IMR-90 (cell line): ENCODE measurements around the gene SLIT1. TPM values are rescaled to one million over a fixed set of nuclear protein-coding genes. Genes with fewer than 3 reads are reported as not detected.

Experiments used
- ATAC-seq: fragments of 200-7000 bp; cut with Tn5 transposase; 2 replicates; pipeline ENCODE4 v1.9.1; 2020; ENCODE audit warnings: low read depth, mild to moderate bottlenecking, moderate library complexity
- BruUV-seq: library from RNA; stranded (reverse); fragments of 400-500 nt; replicated peaks from 2 replicates; lab custom pipeline; 2021; lab: Mats Ljungman, UMichigan
- CTCF ChIA-PET: fragments of 300-600 bp; formaldehyde crosslinking; extraction: SDS; loops from one replicate; lab custom pipeline; 2021; ENCODE audit warnings: antibody characterized with exemption; lab: Yijun Ruan, JAX
- POLR2A ChIA-PET: fragments of 300-600 bp; sonication (Branson Sonifier 250); formaldehyde crosslinking; loops from one replicate; lab custom pipeline; 2022; ENCODE audit warnings: antibody characterized with exemption; ENCODE audit not compliant: unreplicated experiment; lab: Charles Lee
- DNase-seq: peaks from one replicate; pipeline ENCODE4 v3.0.0; 2013
- H2AFZ ChIP-seq: replicated peaks from 2 replicates; pipeline ENCODE3; 2013; ENCODE audit warnings: low read length, mild to moderate bottlenecking; ENCODE audit not compliant: poor library complexity
- H2AK5ac ChIP-seq: 2 replicates; pipeline ENCODE4 v1.6.1; 2013; ENCODE audit warnings: low read depth, low read length, inconsistent platforms
- H2AK9ac ChIP-seq: replicated peaks from 2 replicates; pipeline ENCODE3; 2013; ENCODE audit warnings: mild to moderate bottlenecking, low read depth, low read length, moderate library complexity; ENCODE audit not compliant: poor library complexity
- H2BK120ac ChIP-seq: 2 replicates; pipeline ENCODE4 v1.6.1; 2013; ENCODE audit warnings: low read depth, low read length, inconsistent platforms
- H2BK15ac ChIP-seq: 3 replicates; pipeline ENCODE4 v1.6.1; 2013; ENCODE audit warnings: low read depth, low read length, inconsistent platforms
- H2BK20ac ChIP-seq: 2 replicates; pipeline ENCODE4 v1.6.1; 2013; ENCODE audit warnings: low read depth, mild to moderate bottlenecking, inconsistent platforms, low read length, moderate library complexity
- H2BK5ac ChIP-seq: 2 replicates; pipeline ENCODE4 v1.6.1; 2013; ENCODE audit warnings: mild to moderate bottlenecking, low read depth, low read length, inconsistent platforms; ENCODE audit not compliant: poor library complexity, severe bottlenecking
- H3K14ac ChIP-seq: replicated peaks from 2 replicates; pipeline ENCODE4 v1.6.1; 2013; ENCODE audit warnings: low read depth, low read length, inconsistent platforms
- H3K18ac ChIP-seq: 2 replicates; pipeline ENCODE4 v1.6.1; 2013; ENCODE audit warnings: low read depth, low read length, control low read depth
- H3K23ac ChIP-seq: 2 replicates; pipeline ENCODE4 v1.6.1; 2013; ENCODE audit warnings: low read depth, low read length, inconsistent platforms
- H3K27ac ChIP-seq: 2 replicates; pipeline ENCODE4 v1.5.1; 2013; ENCODE audit warnings: mild to moderate bottlenecking, control low read depth, low read length; ENCODE audit not compliant: insufficient read depth
- H3K27me3 ChIP-seq: 2 replicates; pipeline ENCODE4 v1.6.1; 2013; ENCODE audit warnings: low read length; ENCODE audit not compliant: control insufficient read depth, insufficient read depth
- H3K36me3 ChIP-seq: 2 replicates; pipeline ENCODE4 v1.6.1; 2013; ENCODE audit warnings: low read length, mixed read lengths; ENCODE audit not compliant: control insufficient read depth, insufficient read depth
- H3K4ac ChIP-seq: 2 replicates; pipeline ENCODE4 v1.6.1; 2013; ENCODE audit warnings: low read depth, low read length, inconsistent platforms
- H3K4me1 ChIP-seq: 2 replicates; pipeline ENCODE4 v1.6.1; 2013; ENCODE audit warnings: low read length, mixed read lengths; ENCODE audit not compliant: control insufficient read depth, insufficient read depth
- H3K4me2 ChIP-seq: 2 replicates; pipeline ENCODE4 v1.6.1; 2013; ENCODE audit warnings: low read depth, mild to moderate bottlenecking, control low read depth, low read length, moderate library complexity
- H3K4me3 ChIP-seq: 2 replicates; pipeline ENCODE4 v1.5.1; 2013; ENCODE audit warnings: low read depth, mild to moderate bottlenecking, control low read depth, low read length, moderate library complexity; ENCODE audit not compliant: insufficient read depth
- H3K56ac ChIP-seq: 2 replicates; pipeline ENCODE4 v1.6.1; 2013; ENCODE audit warnings: low read length, inconsistent platforms; ENCODE audit not compliant: insufficient read depth; ENCODE audit errors: extremely low read depth
- H3K79me1 ChIP-seq, 2 experiments: 2 replicates each; pipeline ENCODE4 v1.6.1; 2013; ENCODE audit warnings: low read length in 2 of 2, inconsistent platforms in 1 of 2, low read depth in 1 of 2
- H3K9ac ChIP-seq: 2 replicates; pipeline ENCODE4 v1.6.1; 2013; ENCODE audit warnings: low read depth, low read length, control low read depth
- H3K9me1 ChIP-seq: 2 replicates; pipeline ENCODE4 v1.6.1; 2013; ENCODE audit warnings: low read length, inconsistent platforms; ENCODE audit not compliant: insufficient read depth
- H3K9me3 ChIP-seq: 2 replicates; pipeline ENCODE4 v1.6.1; 2013; ENCODE audit warnings: low read length; ENCODE audit not compliant: control insufficient read depth, insufficient read depth
- H4K20me1 ChIP-seq: 2 replicates; pipeline ENCODE4 v1.6.1; 2013; ENCODE audit warnings: low read length, inconsistent platforms; ENCODE audit not compliant: insufficient read depth
- H4K5ac ChIP-seq: 2 replicates; pipeline ENCODE4 v1.6.1; 2013; ENCODE audit warnings: mild to moderate bottlenecking, low read depth, low read length, control low read depth
- H4K8ac ChIP-seq, 2 experiments: 2 replicates each; pipeline ENCODE4 v1.6.1; 2013; ENCODE audit warnings: low read depth in 2 of 2, low read length in 2 of 2, control low read depth in 1 of 2, inconsistent platforms in 1 of 2
- H4K91ac ChIP-seq: 2 replicates; pipeline ENCODE4 v1.6.1; 2013; ENCODE audit warnings: low read depth, low read length, inconsistent platforms; ENCODE audit not compliant: insufficient read depth
- BHLHE40 ChIP-seq: fragments of 150-350 bp; IDR thresholded peaks from 2 replicates; pipeline ENCODE4 v1.6.1; 2016; ENCODE audit warnings: mild to moderate bottlenecking, low read depth, low read length
- ELK1 ChIP-seq: fragments of 150-350 bp; IDR thresholded peaks from 2 replicates; pipeline ENCODE4 v1.6.1; 2016; ENCODE audit warnings: low read depth, mild to moderate bottlenecking, low read length, moderate library complexity, borderline replicate concordance
- FOS ChIP-seq: fragments of 150-350 bp; IDR thresholded peaks from 2 replicates; pipeline ENCODE4 v1.6.1; 2016; ENCODE audit warnings: low read depth, low read length
- MAZ ChIP-seq: IDR thresholded peaks from 2 replicates; pipeline ENCODE4 v1.6.1; 2012; ENCODE audit warnings: low read depth, mild to moderate bottlenecking, low read length, improper control_type of control experiment, moderate library complexity, borderline replicate concordance
- MXI1 ChIP-seq: IDR thresholded peaks from 2 replicates; pipeline ENCODE4 v1.6.1; 2012; ENCODE audit warnings: low read depth, mild to moderate bottlenecking, low read length, moderate library complexity, borderline replicate concordance
- NFE2L2 ChIP-seq: fragments of 150-350 bp; IDR thresholded peaks from 2 replicates; pipeline ENCODE4 v1.6.1; 2016; ENCODE audit warnings: low read depth, mild to moderate bottlenecking, low read length
- SMC3 ChIP-seq: fragments of 150-350 bp; IDR thresholded peaks from 2 replicates; pipeline ENCODE4 v1.6.1; 2016; ENCODE audit warnings: low read depth, mild to moderate bottlenecking, antibody characterized with exemption, low read length, moderate library complexity
- WGBS, 2 experiments: methylation state at CpG; one replicate each; pipeline versions ENCODE4 v1.1.5 to v1.1.7; 2013; ENCODE audit warnings: missing lambda C conversion rate in 2 of 2; ENCODE audit not compliant: insufficient read length in 1 of 2; ENCODE audit errors: extremely low coverage in 2 of 2; 5-methylcytosine and 5-hydroxymethylcytosine counted together
- dilution Hi-C: fragments of 300-500 bp; cut with HindIII; formaldehyde crosslinking; loops from one replicate; pipeline ENCODE4 v1.14.3; 2018; ENCODE audit warnings: low sequenced_read_pairs; ENCODE audit not compliant: unreplicated experiment
- in situ Hi-C: fragments of 300-500 bp; cut with MboI; formaldehyde crosslinking; loops from 3 replicates; pipeline ENCODE4 v1.14.3; 2019; ENCODE audit warnings: low sequenced_read_pairs, inconsistent platforms, mixed read lengths
- intact Hi-C: fragments of 100-400 bp; cut with micrococcal nuclease; formaldehyde crosslinking; loops from 2 replicates; pipeline ENCODE4 v1.10.0; 2022
- polyA plus RNA-seq, 3 experiments: library from polyadenylated mRNA; depleted of rRNA; stranded (reverse); fragments of >200 nt; gene quantifications; 2 replicates each; pipeline ENCODE4 v1.2.3, GENCODE V29; 2012; ENCODE audit warnings: low replicate concordance in 1 of 3
- total RNA-seq: library from RNA; depleted of rRNA; stranded (reverse); fragments of >200 nt; gene quantifications from 2 replicates; pipeline ENCODE4 v1.2.3, GENCODE V29; 2012
- TF ChIP-seq, protein P1 (sequence below): fragments of 150-350 bp; IDR thresholded peaks from 2 replicates; pipeline ENCODE4 v1.6.1; 2017; ENCODE audit warnings: mild to moderate bottlenecking, antibody characterized with exemption, low read length, low read depth

Gene SLIT1
- total and polyA plus RNA-seq, 2 of the 4 experiments (the other 2 are of a cell fraction), result under 0.01 TPM

- Histone ChIP-seq H3K14ac (no peak overlapping the region), H2AK9ac (no peak overlapping the region), H2BK15ac (no peak overlapping the region; the same call in 2 of the 3 replicates), H2BK5ac (no peak overlapping the region), H3K36me3 (no peaks in the 10 kb centered on the region), H3K9me1 (peaks cover 11% of the 10 kb centered on the region), H2AK5ac (no peak overlapping the region), H3K4me3 (no peak overlapping the region), H4K20me1 (no peaks in the 10 kb centered on the region), H3K27me3 (no peaks in the 10 kb centered on the region; the same call in 1 of the 2 replicates), H3K23ac (no peak overlapping the region), H3K9me3 (no peaks in the 10 kb centered on the region), H3K79me1 (no peaks in the 10 kb centered on the region), H3K27ac (no peak overlapping the region), H3K4me1 (peaks cover 5% of the 10 kb centered on the region), H4K91ac (no peak overlapping the region), H2BK120ac (no peak overlapping the region), H4K8ac (no peak overlapping the region), H3K4ac (no peak overlapping the region), H3K4me2 (no peak overlapping the region), H2BK20ac (no peak overlapping the region), H3K9ac (no peak overlapping the region), H2AFZ (peak overlapping the region; percentile 27), H3K56ac (no peak overlapping the region), H3K18ac (no peak overlapping the region), H4K5ac (no peak overlapping the region)
- in situ Hi-C loops (no loop called here), intact Hi-C loops (no loop called here), dilution Hi-C loops (no loop called here)
- no TSS peak for BruUV-seq
- no CpG with 5 or more reads among the region's 4 CpGs for WGBS, 2 experiments
- ATAC-seq (no peak), DNase-seq (no peak)
- ChIA-PET CTCF (no interaction called here), POLR2A (no interaction called here)
- TF ChIP-seq MXI1 (no peak), BHLHE40 (no peak), MAZ (no peak), FOS (no peak), SMC3 (no peak), ELK1 (no peak), NFE2L2 (no peak)
- TF ChIP-seq, protein P1, sequence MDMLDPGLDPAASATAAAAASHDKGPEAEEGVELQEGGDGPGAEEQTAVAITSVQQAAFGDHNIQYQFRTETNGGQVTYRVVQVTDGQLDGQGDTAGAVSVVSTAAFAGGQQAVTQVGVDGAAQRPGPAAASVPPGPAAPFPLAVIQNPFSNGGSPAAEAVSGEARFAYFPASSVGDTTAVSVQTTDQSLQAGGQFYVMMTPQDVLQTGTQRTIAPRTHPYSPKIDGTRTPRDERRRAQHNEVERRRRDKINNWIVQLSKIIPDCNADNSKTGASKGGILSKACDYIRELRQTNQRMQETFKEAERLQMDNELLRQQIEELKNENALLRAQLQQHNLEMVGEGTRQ, result no peak
Measured at GRCh38 chr10:96999337-96999736, 186.4 kb downstream of the SLIT1 start.
